Stimulated activated naive CD8-positive, alpha-beta T cell treated with anti-CD3 and anti-CD28 coated beads, Interleukin-15, Interleukin-2, amounts not matched to agents 100 ng/mL and 50 ng/mL, for 24 hours (primary cell): ENCODE results near the gene PRM2.
A peak's percentile ranks its signal among the peaks of the same experiment; 100 is the strongest.

ENCODE experiments used
- H3K27ac Mint-ChIP-seq: one replicate; pipeline ENCODE4 v1.8.0; 2021; ENCODE audit warnings: mild to moderate bottlenecking, mixed read lengths
- H3K27me3 Mint-ChIP-seq: one replicate; pipeline ENCODE4 v1.8.0; 2021; ENCODE audit warnings: mixed read lengths
- H3K36me3 Mint-ChIP-seq: one replicate; pipeline ENCODE4 v1.8.0; 2021; ENCODE audit warnings: low read depth, mixed read lengths
- H3K4me1 Mint-ChIP-seq: one replicate; pipeline ENCODE4 v1.8.0; 2021; ENCODE audit warnings: low read depth, mixed read lengths
- H3K4me3 Mint-ChIP-seq: one replicate; pipeline ENCODE4 v1.8.0; 2021; ENCODE audit warnings: mild to moderate bottlenecking, mixed read lengths
- H3K9me3 Mint-ChIP-seq: one replicate; pipeline ENCODE4 v1.8.0; 2021; ENCODE audit warnings: mixed read lengths

Gene PRM2

DNA sequence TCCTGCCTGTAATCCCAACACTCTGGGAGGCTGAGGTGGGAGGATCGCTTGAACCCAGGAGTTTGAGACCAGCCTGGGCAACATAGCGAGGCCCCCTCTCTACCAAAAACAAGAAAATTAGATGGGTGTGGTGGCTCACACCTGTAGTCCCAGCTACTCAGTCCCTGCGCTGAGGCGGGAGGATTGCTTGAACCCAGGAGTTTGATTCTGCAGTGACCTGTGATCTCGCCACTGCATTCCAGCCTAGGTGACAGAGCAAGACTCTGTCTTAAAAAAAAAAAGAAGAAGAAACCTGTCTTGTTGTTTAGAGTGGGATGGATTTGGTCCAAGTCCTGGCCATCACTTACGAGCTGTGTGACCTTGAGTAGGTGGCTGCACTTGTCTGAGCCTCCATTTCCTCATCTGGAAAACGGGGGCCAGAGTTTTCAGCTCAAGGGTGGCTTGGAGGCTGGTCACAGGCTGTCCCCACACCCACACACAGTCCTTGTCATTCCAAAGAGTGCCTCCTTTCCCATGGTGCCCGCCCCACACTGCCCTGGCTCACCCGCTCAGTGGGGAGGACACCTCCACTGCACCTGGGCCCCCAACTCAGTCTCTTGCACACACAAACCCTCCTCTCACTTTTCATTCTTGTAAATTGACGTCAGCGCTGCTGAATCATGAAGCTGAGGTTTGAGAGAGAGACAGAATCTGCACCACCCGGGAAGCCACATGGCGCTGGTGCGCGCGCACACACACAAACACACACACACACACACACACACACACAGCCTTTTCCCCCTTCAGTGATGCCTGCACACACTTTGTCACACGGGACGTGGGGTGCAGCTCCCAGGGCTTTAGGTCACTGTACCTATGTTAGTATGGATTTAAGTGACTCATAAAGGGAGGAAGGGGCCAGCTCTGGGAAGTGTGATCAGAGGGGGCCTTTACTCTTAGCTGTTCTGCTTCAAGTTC, 24.5 kb downstream of the PRM2 start:
- Mint-ChIP-seq H3K27ac (peak overlapping the region; percentile 99), H3K4me1 (peaks cover 55% of the 10 kb centered on the region), H3K9me3 (no peaks in the 10 kb centered on the region), H3K27me3 (no peaks in the 10 kb centered on the region), H3K36me3 (peaks cover 41% of the 10 kb centered on the region), H3K4me3 (peak overlapping the region; percentile 95)

DNA sequence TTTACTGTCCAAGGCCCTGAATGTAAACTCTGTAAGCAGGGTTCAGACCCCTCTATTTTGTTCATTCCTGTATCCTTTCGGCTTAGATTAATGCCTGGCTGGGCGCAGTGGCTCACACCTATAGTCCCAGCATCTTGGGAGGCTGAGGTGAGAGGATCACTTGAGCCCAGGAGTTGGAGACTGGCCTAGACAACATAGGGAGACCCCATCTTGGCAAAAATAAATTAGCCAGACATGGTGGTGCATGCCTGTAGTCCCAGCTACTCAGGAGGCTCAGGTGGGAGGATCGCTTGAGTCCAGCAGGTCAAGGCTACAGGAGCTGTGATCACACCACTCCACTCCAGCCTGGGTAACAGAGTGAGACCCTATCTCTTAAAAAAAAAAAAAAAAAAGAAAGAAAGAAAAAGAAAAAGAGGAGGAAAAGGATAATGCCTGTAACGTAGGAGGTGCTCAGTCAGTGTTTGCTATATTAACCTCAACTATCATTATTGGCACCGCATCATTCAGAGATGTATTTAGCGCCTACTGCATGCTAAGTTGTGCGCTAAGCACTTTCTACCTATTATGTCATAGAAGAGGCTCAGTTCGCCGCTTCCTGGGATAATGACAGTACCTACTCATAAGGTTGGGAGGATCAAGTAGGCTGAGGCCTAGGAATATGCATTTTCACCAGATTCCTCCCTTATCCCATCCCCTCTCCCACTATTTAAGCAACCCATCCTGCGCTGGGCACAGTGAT, 25.3 kb downstream of the PRM2 start:
- H3K36me3 Mint-ChIP-seq, result peaks cover 41% of the 10 kb centered on the region
- peak overlapping the region; percentile 95 for H3K4me3 Mint-ChIP-seq

DNA sequence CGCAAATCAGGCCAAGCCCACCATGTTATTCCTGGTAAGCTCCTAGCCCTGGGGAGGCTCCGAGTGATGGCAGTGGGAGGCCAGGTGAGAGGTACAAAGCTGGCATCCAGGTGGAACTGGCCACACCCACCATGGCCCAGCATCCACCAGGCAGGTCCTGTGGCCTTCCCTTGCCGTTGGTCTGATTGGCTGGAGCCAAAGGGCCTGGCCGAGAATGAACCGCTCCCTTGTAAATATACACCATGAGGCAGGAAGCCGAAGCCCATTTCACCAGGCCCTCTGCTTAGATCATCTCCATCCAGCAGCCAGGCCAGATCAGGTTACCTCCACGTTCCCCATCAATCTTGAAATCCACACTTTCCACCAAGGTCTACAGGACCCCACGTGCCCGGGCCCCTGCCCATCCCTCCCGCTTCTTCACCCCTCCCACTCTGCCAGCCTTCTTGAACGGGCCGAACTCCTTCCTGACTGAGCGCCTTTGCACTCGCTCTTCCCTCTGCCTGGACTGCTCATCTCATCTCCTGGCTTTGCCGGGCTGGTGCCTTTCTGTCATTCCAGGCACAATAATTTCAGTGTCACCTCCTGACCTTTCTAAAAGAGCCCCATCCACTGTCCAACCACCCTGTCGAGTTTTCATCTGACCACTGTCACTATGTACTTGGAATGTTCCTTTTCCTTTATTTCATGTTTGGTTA, 26.0 kb downstream of the PRM2 start:
- no peaks in the 10 kb centered on the region for H3K9me3 Mint-ChIP-seq
- no peaks in the 10 kb centered on the region for H3K27me3 Mint-ChIP-seq
- peaks cover 70% of the 10 kb centered on the region for H3K4me1 Mint-ChIP-seq
- H3K27ac Mint-ChIP-seq, result peak overlapping the region; percentile 45
- peaks cover 41% of the 10 kb centered on the region for H3K36me3 Mint-ChIP-seq
- peak overlapping the region; percentile 8 for H3K4me3 Mint-ChIP-seq

More for the DNA sequence above, 25.3 kb downstream of the PRM2 start:
- Mint-ChIP-seq H3K4me1 (peaks cover 62% of the 10 kb centered on the region), H3K9me3 (no peaks in the 10 kb centered on the region), H3K27ac (peak overlapping the region; percentile 99), H3K27me3 (no peaks in the 10 kb centered on the region)

DNA sequence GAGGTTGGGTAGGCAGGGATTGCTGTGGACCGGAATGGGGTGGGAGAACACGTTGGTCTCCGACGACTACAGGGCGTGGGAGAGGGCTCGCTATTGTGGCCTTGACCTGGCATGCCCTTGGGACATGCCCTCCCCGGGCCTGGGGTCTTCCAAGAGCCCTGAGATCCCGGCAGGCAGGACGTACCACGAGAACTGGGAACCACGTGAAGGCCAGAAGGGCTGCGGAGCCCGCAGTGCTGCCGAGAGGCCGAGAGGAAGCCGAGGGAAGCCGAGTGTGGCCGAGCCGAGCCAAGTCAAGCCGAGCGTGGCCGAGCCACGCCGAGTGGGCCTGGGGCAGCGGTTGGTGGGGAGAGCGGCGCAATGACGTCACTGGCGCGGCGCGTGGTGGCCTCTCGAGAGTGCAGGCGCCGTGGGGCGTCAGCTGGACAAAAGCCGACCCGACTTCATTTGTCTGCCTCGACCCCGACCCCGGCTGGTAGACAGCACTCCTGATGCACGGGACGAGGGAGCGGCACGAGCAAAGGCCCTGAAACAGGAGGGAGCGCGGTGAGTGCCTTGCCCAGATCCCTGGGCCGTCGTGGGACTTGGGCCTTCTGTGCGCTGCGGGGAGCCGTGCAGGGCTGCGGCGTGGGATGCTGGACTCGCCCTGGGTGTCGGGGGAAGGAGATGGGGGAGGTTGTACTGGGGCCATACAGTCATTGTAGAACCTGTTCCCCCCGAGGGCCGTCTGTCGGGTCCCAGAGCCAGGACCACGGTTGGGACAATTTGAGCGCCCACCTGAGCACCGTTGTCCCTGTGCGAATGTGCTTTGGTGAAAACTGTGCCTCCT, 26.8 kb downstream of the PRM2 start:
- Mint-ChIP-seq H3K27ac (peak overlapping the region; percentile 1), H3K4me1 (peaks cover 73% of the 10 kb centered on the region), H3K9me3 (no peaks in the 10 kb centered on the region), H3K36me3 (peaks cover 39% of the 10 kb centered on the region), H3K27me3 (no peaks in the 10 kb centered on the region), H3K4me3 (no peak overlapping the region)

DNA sequence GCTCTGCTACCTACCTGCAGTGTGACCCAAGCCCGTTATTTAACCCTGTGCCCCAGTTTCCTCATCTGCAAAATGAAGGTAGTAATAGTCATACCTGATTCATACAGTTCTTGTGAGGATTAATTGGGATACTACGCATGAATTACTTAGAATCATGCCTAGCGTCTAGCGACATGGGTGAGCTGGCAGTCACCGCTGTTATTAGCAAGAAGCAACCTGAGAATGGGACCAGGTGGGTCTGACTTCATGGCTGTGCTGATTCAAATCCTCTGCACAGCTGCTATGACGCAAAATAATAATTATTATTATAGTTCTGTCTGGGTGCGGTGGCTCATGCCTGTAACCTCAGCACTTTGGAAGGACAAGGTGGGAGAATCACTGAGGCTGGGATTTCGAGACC, 28.1 kb downstream of the PRM2 start:
- H3K36me3 Mint-ChIP-seq, result peaks cover 27% of the 10 kb centered on the region
- peak overlapping the region; percentile 28 for H3K27ac Mint-ChIP-seq
- peaks cover 68% of the 10 kb centered on the region for H3K4me1 Mint-ChIP-seq

DNA sequence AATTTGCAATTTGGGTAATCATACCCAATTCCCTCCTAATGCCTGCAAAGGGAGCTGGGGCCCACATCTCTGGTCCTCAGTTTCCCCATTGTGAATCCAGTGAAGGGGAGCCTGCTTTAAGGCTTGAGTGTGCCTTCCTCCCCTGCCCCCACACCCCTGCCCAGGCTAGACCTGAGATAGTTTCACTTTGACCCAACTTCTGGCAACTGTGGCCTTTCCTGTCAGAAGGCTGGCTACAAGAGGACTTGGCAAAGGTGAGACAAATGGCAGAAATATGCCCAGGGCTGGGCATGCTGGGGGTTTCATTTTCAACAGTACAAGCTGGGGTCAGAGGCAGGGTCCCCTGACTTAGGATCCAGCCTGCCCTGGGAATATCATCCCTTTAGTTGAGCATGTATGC, 30.3 kb downstream of the PRM2 start:
- H3K36me3 Mint-ChIP-seq, result peaks cover 11% of the 10 kb centered on the region
- no peak overlapping the region for H3K4me3 Mint-ChIP-seq
- peaks cover 49% of the 10 kb centered on the region for H3K4me1 Mint-ChIP-seq
- no peaks in the 10 kb centered on the region for H3K9me3 Mint-ChIP-seq
- H3K27ac Mint-ChIP-seq, result no peak overlapping the region
- no peaks in the 10 kb centered on the region for H3K27me3 Mint-ChIP-seq

More for the DNA sequence above, 28.1 kb downstream of the PRM2 start:
- no peaks in the 10 kb centered on the region for H3K27me3 Mint-ChIP-seq
- no peak overlapping the region for H3K4me3 Mint-ChIP-seq
- H3K9me3 Mint-ChIP-seq, result no peaks in the 10 kb centered on the region

DNA sequence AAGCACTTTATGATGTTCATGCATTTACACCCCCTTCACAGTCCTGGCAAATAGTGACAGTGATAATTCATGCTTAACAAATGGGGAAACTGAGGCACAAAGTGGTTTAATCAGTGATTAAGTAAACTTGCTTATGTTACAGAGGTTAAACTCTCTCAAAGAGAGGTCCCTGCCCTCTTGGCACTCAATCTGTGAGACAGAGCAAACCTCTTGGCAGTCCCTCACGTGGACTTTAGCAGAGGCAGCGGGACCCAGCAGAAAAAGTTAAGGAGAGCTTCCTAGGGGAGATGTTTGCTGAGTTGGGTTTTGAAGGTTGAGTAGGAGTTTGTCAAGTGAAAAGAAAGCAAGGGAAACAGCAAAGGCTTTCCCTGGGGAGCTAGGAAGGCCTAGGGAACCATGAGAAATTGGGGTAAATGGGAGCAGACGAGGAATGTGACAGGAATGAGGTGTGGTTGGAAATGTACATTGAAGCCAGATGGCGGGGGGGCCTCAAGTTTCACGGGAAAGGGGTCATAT, 31.0 kb downstream of the PRM2 start:
- H3K4me1 Mint-ChIP-seq, result peaks cover 44% of the 10 kb centered on the region
- no peak overlapping the region for H3K4me3 Mint-ChIP-seq
- H3K9me3 Mint-ChIP-seq, result no peaks in the 10 kb centered on the region
- peak overlapping the region; percentile 32 for H3K27ac Mint-ChIP-seq
- H3K27me3 Mint-ChIP-seq, result no peaks in the 10 kb centered on the region
- peaks cover 7% of the 10 kb centered on the region for H3K36me3 Mint-ChIP-seq

DNA sequence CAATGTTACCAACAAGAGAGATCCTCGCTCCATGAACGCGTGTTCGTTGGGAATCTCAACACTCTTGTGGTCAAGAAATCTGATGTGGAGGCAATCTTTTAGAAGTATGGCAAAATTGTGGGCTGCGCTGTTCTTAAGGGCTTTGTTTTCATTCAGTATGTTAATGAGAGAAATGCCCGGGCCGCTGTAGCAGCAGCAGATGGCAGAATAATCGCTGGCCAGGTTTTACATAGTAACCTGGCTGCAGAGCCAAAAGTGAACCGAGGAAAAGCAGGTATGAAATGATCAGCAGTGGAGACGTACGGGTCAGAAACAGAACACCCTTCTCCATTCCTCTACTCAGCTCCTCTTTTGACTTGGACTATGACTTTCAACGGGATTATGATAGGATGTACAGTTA, 33.6 kb downstream of the PRM2 start:
- Mint-ChIP-seq H3K27me3 (no peaks in the 10 kb centered on the region), H3K9me3 (no peaks in the 10 kb centered on the region), H3K27ac (no peak overlapping the region), H3K4me3 (no peak overlapping the region), H3K36me3 (peaks cover 2% of the 10 kb centered on the region), H3K4me1 (peaks cover 28% of the 10 kb centered on the region)

DNA sequence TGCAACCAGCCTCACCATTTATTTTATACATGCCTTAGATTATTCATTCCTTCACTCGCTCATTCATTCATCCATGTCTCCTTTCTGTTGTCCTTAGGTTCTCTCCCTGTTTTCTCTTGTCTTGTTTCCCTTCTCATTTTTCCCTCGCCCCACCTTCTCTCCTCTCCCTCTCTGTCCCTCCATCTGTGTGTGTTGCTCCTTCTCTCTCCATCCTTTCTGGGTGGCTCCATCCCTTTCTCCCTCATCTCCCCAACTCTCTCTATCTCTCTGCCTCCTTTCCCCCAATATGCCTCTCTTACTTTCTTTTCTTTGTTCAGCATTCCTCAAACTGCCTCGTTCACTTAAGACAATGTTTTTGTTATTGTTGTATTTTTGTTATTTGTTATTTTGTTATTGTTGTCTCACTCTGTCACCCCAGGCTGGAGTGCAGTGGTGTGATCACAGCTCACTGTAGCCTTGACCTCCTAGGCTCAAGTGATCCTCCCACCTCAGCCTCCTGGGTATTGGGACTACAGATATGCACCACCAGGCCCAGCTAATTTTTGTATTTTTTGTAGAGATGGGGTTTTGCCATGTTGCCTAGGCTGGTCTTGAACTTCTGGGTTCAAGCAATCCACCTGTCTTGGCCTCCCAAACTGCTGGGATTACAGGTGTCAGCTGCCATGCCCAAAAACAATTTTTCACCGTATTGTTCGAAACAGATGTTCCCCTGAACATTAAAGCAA, 34.6 kb downstream of the PRM2 start:
- Mint-ChIP-seq H3K9me3 (no peaks in the 10 kb centered on the region), H3K4me3 (no peak overlapping the region), H3K27ac (no peak overlapping the region), H3K27me3 (no peaks in the 10 kb centered on the region), H3K36me3 (no peaks in the 10 kb centered on the region), H3K4me1 (peaks cover 18% of the 10 kb centered on the region)

DNA sequence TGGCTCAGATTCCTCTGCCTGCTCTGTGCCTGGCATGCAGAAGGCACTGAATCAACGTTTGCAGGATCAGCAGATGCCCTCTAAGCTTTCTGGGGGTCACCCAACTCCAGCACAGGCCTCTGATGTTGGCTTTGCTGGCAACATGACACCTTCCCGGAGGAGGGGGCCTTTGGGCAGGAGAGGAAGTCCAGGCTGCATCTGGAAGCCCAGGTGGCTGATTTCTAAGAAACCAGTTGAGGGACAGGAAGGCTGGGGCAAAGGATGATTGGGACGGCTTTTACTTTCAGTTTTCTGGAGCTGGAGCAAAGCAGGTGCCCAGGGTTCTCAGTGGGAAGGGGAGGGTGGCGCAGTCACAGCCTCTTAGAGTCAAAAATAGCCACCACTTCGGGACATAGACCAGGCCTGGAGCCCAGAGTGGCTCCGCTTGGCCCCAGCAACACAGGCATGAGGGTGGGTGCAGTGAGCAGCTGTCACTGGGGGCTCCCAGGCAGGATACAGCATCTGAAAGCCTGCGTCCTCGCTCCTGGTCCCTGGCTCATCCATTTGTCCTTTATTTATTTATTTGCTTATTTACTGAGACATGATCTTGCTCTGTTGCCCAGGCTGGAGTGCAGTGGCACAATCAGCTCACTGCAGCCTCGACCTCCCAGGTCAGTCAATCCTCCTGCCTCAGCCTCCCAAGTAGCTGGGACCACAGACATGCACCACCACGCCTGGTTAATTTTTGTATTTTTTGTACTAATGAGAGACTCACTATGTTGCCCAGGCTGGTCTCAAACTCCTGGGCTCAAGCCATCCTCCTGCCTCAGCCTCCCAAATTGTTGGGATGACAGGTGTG, 35.4 kb downstream of the PRM2 start:
- H3K27ac Mint-ChIP-seq, result no peak overlapping the region
- no peaks in the 10 kb centered on the region for H3K9me3 Mint-ChIP-seq
- no peak overlapping the region for H3K4me3 Mint-ChIP-seq
- H3K27me3 Mint-ChIP-seq, result no peaks in the 10 kb centered on the region
- peaks cover 10% of the 10 kb centered on the region for H3K4me1 Mint-ChIP-seq
- H3K36me3 Mint-ChIP-seq, result no peaks in the 10 kb centered on the region

DNA sequence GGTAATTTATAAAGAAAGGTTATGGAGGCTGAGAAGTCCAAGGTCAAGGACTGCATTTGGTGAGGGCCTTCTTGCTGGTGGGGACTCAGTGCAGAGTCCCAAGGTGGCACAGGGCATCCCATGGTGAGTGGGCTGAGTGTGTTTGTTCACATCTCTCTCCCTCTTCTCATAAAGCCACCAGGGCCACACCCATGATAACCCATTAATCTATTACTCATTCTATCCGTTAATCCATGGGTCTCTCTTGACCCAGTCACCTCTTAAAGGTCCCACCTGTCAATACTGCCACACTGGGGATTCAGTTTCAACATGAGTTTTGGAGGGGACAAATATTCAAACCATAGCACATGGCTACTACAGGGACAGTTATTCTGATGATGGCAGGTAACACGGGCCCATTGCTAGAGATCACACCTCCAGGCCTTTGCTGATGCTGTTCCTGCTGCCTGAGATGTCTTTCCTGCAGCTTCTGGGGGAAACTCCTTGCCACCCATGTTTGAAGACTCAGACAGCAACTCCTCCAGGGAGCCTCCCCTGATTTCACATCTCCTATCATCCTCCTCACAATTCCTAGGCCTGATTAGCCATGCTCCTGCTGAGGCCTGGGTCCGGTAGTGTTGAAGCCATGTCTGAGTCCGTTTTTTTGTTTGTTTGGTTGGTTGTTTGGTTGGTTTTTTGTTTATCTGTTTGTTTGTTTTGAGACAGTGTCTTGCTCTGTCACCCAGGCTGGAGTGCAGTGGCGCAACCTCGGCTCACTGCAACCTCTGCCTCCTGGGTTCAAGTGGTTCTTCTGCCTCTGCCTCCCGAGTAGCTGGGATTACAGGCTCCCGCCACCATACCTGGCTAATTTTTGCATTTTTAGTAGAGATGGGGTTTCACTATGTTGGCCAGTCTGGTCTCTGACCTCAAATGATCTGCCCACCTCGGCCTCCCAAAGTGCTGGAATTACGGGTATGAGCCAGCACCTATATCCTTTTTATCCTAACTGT, 36.3 kb downstream of the PRM2 start:
- Mint-ChIP-seq H3K4me3 (no peak overlapping the region), H3K36me3 (no peaks in the 10 kb centered on the region), H3K27me3 (no peaks in the 10 kb centered on the region), H3K27ac (no peak overlapping the region), H3K9me3 (no peaks in the 10 kb centered on the region), H3K4me1 (peaks cover 10% of the 10 kb centered on the region)
